HepG2 (cell line): Measurements from ENCODE around the gene ABCD4. TPM values are rescaled to one million over a fixed set of nuclear protein-coding genes. Genes with fewer than 3 reads are reported as not detected.

Experiments
- ATAC-seq: fragments of 200-7000 bp; cut with Tn5 transposase; 3 replicates; pipeline ENCODE4 v1.9.1; 2020; ENCODE audit warnings: mild to moderate bottlenecking, moderate library complexity
- BruUV-seq: library from RNA; stranded (reverse); fragments of 400-500 nt; replicated peaks from 2 replicates; lab custom pipeline; 2021; lab: Mats Ljungman, UMichigan
- CTCF ChIA-PET: fragments of 300-600 bp; formaldehyde crosslinking; extraction: SDS; loops from one replicate; lab custom pipeline; 2021; ENCODE audit warnings: low total read pairs, inconsistent platforms, low intra/inter-chr PET ratio; lab: Yijun Ruan, JAX
- POLR2A ChIA-PET: fragments of 350-600 bp; sonication (Branson Sonifier 250); formaldehyde crosslinking; loops from one replicate; lab custom pipeline; 2020; ENCODE audit warnings: antibody characterized with exemption, inconsistent platforms; lab: Yijun Ruan, JAX
- DNase-seq: peaks from one replicate; pipeline ENCODE4 v3.0.0-alpha.2; 2015; ENCODE audit warnings: low spot score
- FAIRE-seq: peaks from 3 replicates; lab custom pipeline; 2011; peaks lifted over from hg19 to GRCh38; lab: Jason Lieb, UNC
- H2AFZ ChIP-seq: one replicate; pipeline ENCODE4 v1.6.1; 2011; ENCODE audit warnings: low read length, inconsistent platforms
- H3K27ac ChIP-seq: fragments of 300-600 bp; 3 replicates; pipeline ENCODE4 v1.8.0; 2011; ENCODE audit warnings: mixed run types, mild to moderate bottlenecking, mixed read lengths, low read length, inconsistent platforms; ENCODE audit not compliant: insufficient read depth; ENCODE audit errors: extremely low read length
- H3K27me3 ChIP-seq, 2 experiments: fragments of 200-600 bp in 1 of 2; 2 replicates in 1 of 2; 3 replicates in 1 of 2; pipeline versions ENCODE4 v1.6.0 to v1.8.0; 2011; ENCODE audit warnings: low read length in 2 of 2, mild to moderate bottlenecking in 2 of 2, moderate library complexity in 2 of 2, inconsistent platforms in 1 of 2; ENCODE audit not compliant: insufficient read depth in 2 of 2, control insufficient read depth in 1 of 2
- H3K36me3 ChIP-seq, 2 experiments: fragments of 200-600 bp in 1 of 2; replicated peaks in 1 of 2; 2 replicates in 1 of 2; 3 replicates in 1 of 2; pipeline versions ENCODE4 v1.5.1 to v1.8.0; 2011; ENCODE audit warnings: low read length in 2 of 2, inconsistent platforms in 1 of 2; ENCODE audit not compliant: insufficient read depth in 2 of 2, control insufficient read depth in 1 of 2
- H3K4me1 ChIP-seq: 2 replicates; pipeline ENCODE4 v1.5.1; 2012; ENCODE audit warnings: low read length, inconsistent platforms; ENCODE audit not compliant: insufficient read depth
- H3K4me2 ChIP-seq: 2 replicates; pipeline ENCODE4 v1.6.0; 2011; ENCODE audit warnings: low read depth, low read length, inconsistent platforms
- H3K4me3 ChIP-seq, 3 experiments: fragments of 200-600 bp in 1 of 3; sonication (generic), shearing (Covaris generic) in 1 of 3; replicated peaks in 1 of 3; 2 replicates each; pipeline ENCODE4 v1.5.1; 2011 to 2016; ENCODE audit warnings: low read length in 3 of 3, inconsistent platforms in 2 of 3, low read depth in 2 of 3, mild to moderate bottlenecking in 2 of 3, control low read depth in 1 of 3, mixed read lengths in 1 of 3; ENCODE audit not compliant: insufficient read depth in 1 of 3
- H3K79me2 ChIP-seq: one replicate; pipeline ENCODE4 v1.6.1; 2011; ENCODE audit warnings: low read length, inconsistent platforms; ENCODE audit not compliant: insufficient read depth
- H3K9ac ChIP-seq: 2 replicates; pipeline ENCODE4 v1.6.0; 2011; ENCODE audit warnings: mild to moderate bottlenecking, low read depth, low read length, inconsistent platforms; ENCODE audit not compliant: insufficient read depth
- H3K9me3 ChIP-seq: 2 replicates; pipeline ENCODE4 v1.5.1; 2012; ENCODE audit warnings: mild to moderate bottlenecking, low read length
- H4K20me1 ChIP-seq: 2 replicates; pipeline ENCODE4 v1.6.0; 2011; ENCODE audit warnings: inconsistent platforms, mild to moderate bottlenecking, low read length, moderate library complexity; ENCODE audit not compliant: insufficient read depth
- BCL3 ChIP-seq: sonication (generic); formaldehyde crosslinking; IDR thresholded peaks from 2 replicates; pipeline ENCODE4 v1.5.1; 2020; ENCODE audit warnings: mild to moderate bottlenecking, missing genetic modification reagents, moderate library complexity
- HMG20B ChIP-seq: conservative IDR thresholded peaks from 2 replicates; pipeline ENCODE4 v1.6.1; 2016; ENCODE audit warnings: missing genetic modification reagents, missing compliant biosample characterization
- HMGA1 ChIP-seq: sonication (generic); formaldehyde crosslinking; conservative IDR thresholded peaks from 2 replicates; pipeline ENCODE4 v1.4.0; 2020; ENCODE audit warnings: missing genetic modification reagents
- HOXA3 ChIP-seq: sonication (generic); formaldehyde crosslinking; IDR thresholded peaks from 2 replicates; pipeline ENCODE4 v1.5.0; 2020; ENCODE audit warnings: missing genetic modification reagents
- MATR3 ChIP-seq: sonication (generic); formaldehyde crosslinking; IDR thresholded peaks from 2 replicates; pipeline ENCODE4 v1.4.0; 2020; ENCODE audit warnings: missing genetic modification reagents
- MEF2D ChIP-seq: sonication (generic); formaldehyde crosslinking; IDR thresholded peaks from 2 replicates; pipeline ENCODE4 v1.5.1; 2020; ENCODE audit warnings: mild to moderate bottlenecking, missing genetic modification reagents
- NBN ChIP-seq: fragments of 450-650 bp; conservative IDR thresholded peaks from 2 replicates; pipeline ENCODE4 v1.6.1; 2017
- POLR2A ChIP-seq, 2 experiments: IDR thresholded peaks; 2 replicates each; pipeline ENCODE4 v1.6.1; 2011; ENCODE audit warnings: low read depth in 2 of 2, low read length in 2 of 2, mild to moderate bottlenecking in 1 of 2, moderate library complexity in 1 of 2; ENCODE audit not compliant: insufficient read depth in 1 of 2
- PRPF4 ChIP-seq: fragments of 200-400 bp; formaldehyde crosslinking; IDR thresholded peaks from 2 replicates; pipeline ENCODE4 v1.6.1; 2016; ENCODE audit warnings: low read length, low read depth; ENCODE audit not compliant: poor library complexity, severe bottlenecking
- RXRA ChIP-seq: sonication (generic); formaldehyde crosslinking; IDR thresholded peaks from 2 replicates; pipeline ENCODE4 v1.5.1; 2020; ENCODE audit warnings: missing genetic modification reagents
- SAFB2 ChIP-seq: sonication (generic); formaldehyde crosslinking; IDR thresholded peaks from 2 replicates; pipeline ENCODE4 v1.5.1; 2020; ENCODE audit warnings: missing genetic modification reagents, low read depth, mild to moderate bottlenecking, borderline replicate concordance
- SNAI1 ChIP-seq: sonication (generic); formaldehyde crosslinking; IDR thresholded peaks from 2 replicates; pipeline ENCODE4 v1.5.0; 2020; ENCODE audit warnings: mild to moderate bottlenecking, missing genetic modification reagents, borderline replicate concordance
- SP1 ChIP-seq, 2 experiments: fragments of 450-650 bp in 1 of 2; sonication (generic) in 1 of 2; formaldehyde crosslinking in 1 of 2; IDR thresholded peaks; 2 replicates each; pipeline versions ENCODE4 v1.4.0 to v1.6.1; 2016 to 2020; ENCODE audit warnings: missing genetic modification reagents in 1 of 2
- TGIF2 ChIP-seq: IDR thresholded peaks from 2 replicates; pipeline ENCODE4 v1.6.1; 2016; ENCODE audit warnings: control low read depth, missing compliant biosample characterization
- THAP11 ChIP-seq: IDR thresholded peaks from 2 replicates; pipeline ENCODE4 v1.6.1; 2016; ENCODE audit warnings: missing biosample characterization, missing genetic modification reagents
- ZBTB38 ChIP-seq: sonication (generic); formaldehyde crosslinking; IDR thresholded peaks from 2 replicates; pipeline ENCODE4 v1.5.1; 2020; ENCODE audit warnings: mild to moderate bottlenecking, missing genetic modification reagents
- ZNF101 ChIP-seq: sonication (generic); formaldehyde crosslinking; IDR thresholded peaks from 2 replicates; pipeline ENCODE4 v1.4.0; 2020; ENCODE audit warnings: mild to moderate bottlenecking, low read depth, missing genetic modification reagents, borderline replicate concordance
- ZNF672 ChIP-seq: sonication (generic); formaldehyde crosslinking; IDR thresholded peaks from 2 replicates; pipeline ENCODE4 v1.8.1; 2022; ENCODE audit warnings: missing genetic modification reagents
- ZNF772 ChIP-seq: sonication (generic); formaldehyde crosslinking; IDR thresholded peaks from 2 replicates; pipeline ENCODE4 v1.5.0; 2020; ENCODE audit warnings: mild to moderate bottlenecking, missing genetic modification reagents
- WGBS: methylation state at CpG from one replicate; pipeline ENCODE4 v1.1.6; 2017; ENCODE audit warnings: low lambda C conversion rate; 5-methylcytosine and 5-hydroxymethylcytosine counted together
- in situ Hi-C: cut with HindIII; loops from 2 replicates; pipeline ENCODE4 v1.10.0; 2017; ENCODE audit warnings: low pct_unique_long_range_greater_than_20kb; ENCODE audit not compliant: extremely low pct_ligation_motif_present
- intact Hi-C: fragments of 100-400 bp; cut with micrococcal nuclease; formaldehyde crosslinking; loops from one replicate; pipeline ENCODE4 v1.10.0; 2022; ENCODE audit not compliant: unreplicated experiment
- polyA plus RNA-seq, 8 experiments: library from polyadenylated mRNA; depleted of rRNA in 3 of 8; stranded (reverse) in 7 of 8; unstranded in 1 of 8; fragments of >200 nt; fragmentation: Illumina TruSeq in 4 of 8; extraction: Trizol in 4 of 8; gene quantifications; 2 replicates each; pipeline versions ENCODE4 v1.2.1 to v1.2.3, GENCODE V29; 2011 to 2016; ENCODE audit warnings: low read depth in 4 of 8, missing spikeins in 1 of 8, mixed read lengths in 1 of 8; ENCODE audit not compliant: insufficient read depth in 1 of 8
- total RNA-seq, 5 experiments: library from RNA; depleted of rRNA; stranded (reverse); fragments of >200 nt; fragmentation: Illumina TruSeq; extraction: Trizol; gene quantifications; 2 replicates each; pipeline ENCODE4 v1.2.3, GENCODE V29; 2016; ENCODE audit warnings: low read depth in 1 of 5
- TF ChIP-seq, protein P1 (sequence below): IDR thresholded peaks from 2 replicates; pipeline ENCODE4 v1.6.1; 2016; ENCODE audit warnings: mild to moderate bottlenecking

Gene ABCD4
- total and polyA plus RNA-seq, 2 of the 13 experiments (the other 11 are each of a cell fraction or from before 2014, with no cell fraction given), result 47.5 to 50.5 TPM

- no peak overlapping the region for H2AFZ ChIP-seq
- H3K4me2 ChIP-seq, result no peak overlapping the region
- in situ Hi-C loops (no loop called here), intact Hi-C loops (no loop called here)
- H3K27ac ChIP-seq, result no peak overlapping the region
- no peaks in the 10 kb centered on the region for H3K79me2 ChIP-seq
- no peak for TF ChIP-seq ZNF772 (CRISPR knock-in tag)
- no peak for TF ChIP-seq HMGA1 (CRISPR knock-in tag)
- no peak for TF ChIP-seq HOXA3 (CRISPR knock-in tag)
- TF ChIP-seq TGIF2 (CRISPR knock-in tag), result no peak
- no peak for TF ChIP-seq SP1 (IDR thresholded peaks at IDR 0.05)
- TF ChIP-seq SP1 (CRISPR knock-in tag; IDR thresholded peaks at IDR 0.05), result no peak
- no peak for TF ChIP-seq NBN
- TF ChIP-seq RXRA, result no peak
- TF ChIP-seq SAFB2 (CRISPR knock-in tag), result no peak
- TF ChIP-seq MEF2D (CRISPR knock-in tag), result no peak
- no peak for TF ChIP-seq BCL3 (CRISPR knock-in tag)
- no peak for TF ChIP-seq HMG20B (CRISPR knock-in tag)
- no peak for TF ChIP-seq MATR3 (CRISPR knock-in tag)
- no peak for TF ChIP-seq SNAI1 (CRISPR knock-in tag)
- no peak for TF ChIP-seq POLR2A (IDR thresholded peaks at IDR 0.05; ENCODE audit: insufficient read depth in 1 of 2, low read depth in 2 of 2, low read length in 2 of 2)
- no peak for TF ChIP-seq THAP11 (CRISPR knock-in tag)
- no peak for TF ChIP-seq ZNF672 (CRISPR knock-in tag)
- no peak for TF ChIP-seq ZNF101 (CRISPR knock-in tag)
- no peak for TF ChIP-seq ZBTB38 (CRISPR knock-in tag)
- TF ChIP-seq PRPF4, result no peak
- TF ChIP-seq, protein P1, sequence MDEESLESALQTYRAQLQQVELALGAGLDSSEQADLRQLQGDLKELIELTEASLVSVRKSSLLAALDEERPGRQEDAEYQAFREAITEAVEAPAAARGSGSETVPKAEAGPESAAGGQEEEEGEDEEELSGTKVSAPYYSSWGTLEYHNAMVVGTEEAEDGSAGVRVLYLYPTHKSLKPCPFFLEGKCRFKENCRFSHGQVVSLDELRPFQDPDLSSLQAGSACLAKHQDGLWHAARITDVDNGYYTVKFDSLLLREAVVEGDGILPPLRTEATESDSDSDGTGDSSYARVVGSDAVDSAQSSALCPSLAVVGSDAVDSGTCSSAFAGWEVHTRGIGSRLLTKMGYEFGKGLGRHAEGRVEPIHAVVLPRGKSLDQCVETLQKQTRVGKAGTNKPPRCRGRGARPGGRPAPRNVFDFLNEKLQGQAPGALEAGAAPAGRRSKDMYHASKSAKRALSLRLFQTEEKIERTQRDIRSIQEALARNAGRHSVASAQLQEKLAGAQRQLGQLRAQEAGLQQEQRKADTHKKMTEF, result no peak
- no peaks in the 10 kb centered on the region for H3K9me3 ChIP-seq
- POLR2A ChIA-PET, result no interaction called here
- peaks cover 3 to 13% of the 10 kb centered on the region in 2 experiments; a peak in 3 of 5 replicates for H3K27me3 ChIP-seq
- ATAC-seq (no peak), FAIRE-seq (no peak), DNase-seq (no peak)
- no peak overlapping the region for H3K4me3 ChIP-seq
- H3K9ac ChIP-seq, result no peak overlapping the region
- H3K36me3 ChIP-seq, result no peaks in the 10 kb centered on the region
- CTCF ChIA-PET, result no interaction called here
- peaks cover 5% of the 10 kb centered on the region; the same call in 1 of the 2 replicates for H3K4me1 ChIP-seq
- BruUV-seq, result no TSS peak
- WGBS, result 59% methylated on average over 14 of the region's 17 CpGs
- no peaks in the 10 kb centered on the region for H4K20me1 ChIP-seq
Observed at GRCh38 chr14:74348735-74349463, 46.2 kb upstream of the ABCD4 start.
